Esophagus squamous epithelium (tissue), 5 donors: Measurements from ENCODE around the gene TTYH1. TPM values are rescaled to one million over a fixed set of nuclear protein-coding genes. Genes with fewer than 3 reads are reported as not detected.

Experiments
- DNase-seq: peaks from one replicate; lab custom pipeline; 2025; lab: John Stamatoyannopoulos, UW
- H3K27ac ChIP-seq, 4 donors: fragments of 200-600 bp; sonication (generic); one replicate each; pipeline ENCODE4 v1.5.1; 2016 to 2019; ENCODE audit warnings: mild to moderate bottlenecking in 1 of 4
- H3K27me3 ChIP-seq, 4 donors: fragments of 200-600 bp; sonication (generic); 1 replicate in 3 of 4; 2 replicates in 1 of 4; pipeline versions ENCODE4 v1.5.1 to v1.6.0; 2017 to 2021; ENCODE audit warnings: antibody characterized with exemption in 1 of 4
- H3K36me3 ChIP-seq, 3 donors: fragments of 200-600 bp; sonication (generic); one replicate each; pipeline ENCODE4 v1.5.1; 2016 to 2019
- H3K4me1 ChIP-seq, 3 donors: fragments of 200-600 bp; sonication (generic); one replicate each; pipeline ENCODE4 v1.5.1; 2017 to 2019
- H3K4me3 ChIP-seq, 4 donors: fragments of 200-600 bp; sonication (generic); 1 replicate in 3 of 4; 2 replicates in 1 of 4; pipeline ENCODE4 v1.5.1; 2016 to 2019; ENCODE audit warnings: mild to moderate bottlenecking in 2 of 4, moderate library complexity in 1 of 4
- H3K9me3 ChIP-seq, 3 donors: fragments of 200-600 bp; sonication (generic); one replicate each; pipeline ENCODE4 v1.5.1; 2016 to 2019
- POLR2A ChIP-seq, 4 donors: fragments of 450-650 bp; IDR thresholded peaks; one replicate each; pipeline ENCODE4 v1.6.1; 2017; ENCODE audit warnings: antibody characterized with exemption in 4 of 4, mild to moderate bottlenecking in 4 of 4, moderate library complexity in 3 of 4
- WGBS, 2 donors: methylation state at CpG; one replicate each; pipeline ENCODE4 v1.1.5; 2018; 5-methylcytosine and 5-hydroxymethylcytosine counted together
- intact Hi-C: fragments of 100-400 bp; cut with DNase I; formaldehyde crosslinking; loops from one replicate; pipeline ENCODE4 v1.15.0; 2022
- total RNA-seq, 4 donors: library from RNA; depleted of rRNA; stranded (reverse); fragments of >200 nt; gene quantifications; one replicate each; pipeline ENCODE4 v1.1.0, GENCODE V29; 2016
- TF ChIP-seq, protein P1 (sequence below), 6 experiments: fragments of 450-650 bp in 4 of 6; fragments of 200-600 bp in 2 of 6; sonication (generic) in 2 of 6; IDR thresholded peaks; one replicate each; pipeline ENCODE4 v1.5.1; 2016 to 2019; ENCODE audit warnings: antibody characterized with exemption in 6 of 6, mild to moderate bottlenecking in 4 of 6, moderate library complexity in 4 of 6
- donor health status: DM: yes; HTN: yes; CAD: no.

The TTYH1 gene
- total RNA-seq, 4 donors from 2014 or later, result 0.44 to 4.4 (median 2.0) TPM; not detected in 1

DNA sequence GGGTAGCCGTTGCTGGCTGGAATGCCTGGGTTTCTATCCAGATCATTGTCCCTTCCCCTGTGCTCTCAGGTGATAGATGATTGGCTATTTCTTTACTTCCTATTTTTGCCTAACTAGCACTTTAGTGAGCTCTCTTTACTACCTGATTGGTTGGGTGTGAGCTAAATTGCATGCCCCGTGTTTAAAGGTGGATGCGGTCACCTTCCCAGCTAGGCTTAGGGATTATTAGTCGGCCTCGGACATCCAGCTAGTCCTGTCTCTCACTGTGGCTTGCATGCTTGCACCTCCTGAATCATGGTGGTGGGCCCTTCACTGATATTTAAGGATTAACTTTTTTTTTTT is 10.1 kb downstream of the TTYH1 start:
- Histone ChIP-seq H3K4me1 (peaks cover 3 to 17% (median 4%) of the 10 kb centered on the region in 3 donors), H3K27ac (no peak overlapping the region), H3K9me3 (no peaks in the 10 kb centered on the region), H3K27me3 (peaks cover 3 to 92% (median 11%) of the 10 kb centered on the region in 4 donors), H3K36me3 (no peaks in the 10 kb centered on the region), H3K4me3 (no peak overlapping the region)
- TF ChIP-seq, protein P1, sequence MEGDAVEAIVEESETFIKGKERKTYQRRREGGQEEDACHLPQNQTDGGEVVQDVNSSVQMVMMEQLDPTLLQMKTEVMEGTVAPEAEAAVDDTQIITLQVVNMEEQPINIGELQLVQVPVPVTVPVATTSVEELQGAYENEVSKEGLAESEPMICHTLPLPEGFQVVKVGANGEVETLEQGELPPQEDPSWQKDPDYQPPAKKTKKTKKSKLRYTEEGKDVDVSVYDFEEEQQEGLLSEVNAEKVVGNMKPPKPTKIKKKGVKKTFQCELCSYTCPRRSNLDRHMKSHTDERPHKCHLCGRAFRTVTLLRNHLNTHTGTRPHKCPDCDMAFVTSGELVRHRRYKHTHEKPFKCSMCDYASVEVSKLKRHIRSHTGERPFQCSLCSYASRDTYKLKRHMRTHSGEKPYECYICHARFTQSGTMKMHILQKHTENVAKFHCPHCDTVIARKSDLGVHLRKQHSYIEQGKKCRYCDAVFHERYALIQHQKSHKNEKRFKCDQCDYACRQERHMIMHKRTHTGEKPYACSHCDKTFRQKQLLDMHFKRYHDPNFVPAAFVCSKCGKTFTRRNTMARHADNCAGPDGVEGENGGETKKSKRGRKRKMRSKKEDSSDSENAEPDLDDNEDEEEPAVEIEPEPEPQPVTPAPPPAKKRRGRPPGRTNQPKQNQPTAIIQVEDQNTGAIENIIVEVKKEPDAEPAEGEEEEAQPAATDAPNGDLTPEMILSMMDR (IDR thresholded peaks at IDR 0.05), result no peak
- no peak for TF ChIP-seq POLR2A (IDR thresholded peaks at IDR 0.05)
- WGBS, 2 donors, result 61 to 71% methylated on average over 5 of the region's 5 CpGs
- DNase-seq, result no peak
- intact Hi-C loops, result no loop called here

DNA sequence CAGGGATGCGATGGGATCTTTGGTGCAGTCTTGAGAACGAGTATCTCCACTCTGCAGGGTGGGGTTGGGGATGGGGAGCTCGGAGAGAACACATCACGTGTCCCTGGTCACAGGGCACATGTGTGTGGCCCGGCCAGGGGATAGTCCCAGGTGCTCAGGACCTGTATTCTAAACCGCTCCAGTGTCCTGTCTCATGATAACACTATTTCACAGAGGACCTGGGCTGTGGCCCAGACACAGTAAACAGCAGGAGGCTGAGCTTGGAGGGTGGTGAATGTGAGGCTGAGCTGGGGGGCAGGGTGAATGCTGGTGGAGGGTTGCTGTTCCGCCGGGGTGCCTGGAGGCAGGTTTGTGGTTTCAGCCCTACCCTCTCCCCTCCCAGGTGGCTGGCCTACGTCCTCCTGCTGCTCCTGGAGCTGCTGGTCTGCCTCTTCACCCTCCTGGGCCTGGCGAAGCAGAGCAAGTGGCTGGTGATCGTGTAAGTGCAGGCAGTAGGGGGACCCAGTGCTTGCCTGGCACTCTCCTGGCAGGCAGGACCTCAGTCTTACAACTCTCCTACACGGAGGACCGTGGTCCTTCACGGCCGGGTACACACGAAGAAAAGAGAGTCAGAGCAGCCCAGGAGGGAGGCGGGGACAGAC is 11.1 kb downstream of the TTYH1 start:
- Histone ChIP-seq H3K27ac (no peak overlapping the region), H3K36me3 (no peaks in the 10 kb centered on the region), H3K9me3 (no peaks in the 10 kb centered on the region), H3K27me3 (peaks cover 4 to 92% (median 14%) of the 10 kb centered on the region in 4 donors), H3K4me3 (no peak overlapping the region), H3K4me1 (peaks cover 12 to 20% (median 12%) of the 10 kb centered on the region in 3 donors)
- intact Hi-C loops, result no loop called here
- DNase-seq, result no peak
- 30 to 56% methylated on average over 2 to 10 of the region's 17 CpGs for WGBS, 2 donors
- no peak for TF ChIP-seq POLR2A (IDR thresholded peaks at IDR 0.05)
- TF ChIP-seq, protein P1 (IDR thresholded peaks at IDR 0.05), result no peak

DNA sequence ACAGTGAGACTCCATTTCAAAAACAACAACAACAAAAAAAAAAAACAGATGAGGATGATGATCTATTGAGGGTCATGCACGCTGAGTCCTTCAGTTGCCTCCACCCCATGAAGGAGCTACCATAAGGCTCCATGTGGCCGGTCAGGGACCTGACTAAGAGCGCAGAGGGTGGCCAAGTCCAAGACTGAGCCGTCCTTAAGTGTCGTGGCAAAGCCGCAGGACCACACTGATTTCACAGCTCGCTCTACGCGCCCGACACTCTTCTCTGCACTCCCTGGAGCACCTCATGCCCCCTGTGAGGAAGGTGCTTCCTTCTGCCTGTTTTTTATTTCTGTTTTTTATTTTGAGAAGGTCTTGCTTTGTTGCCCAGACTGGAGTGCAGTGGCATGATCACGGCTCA is 12.3 kb downstream of the TTYH1 start:
- Histone ChIP-seq H3K27ac (no peak overlapping the region), H3K36me3 (no peaks in the 10 kb centered on the region), H3K4me1 (peaks cover 12 to 29% (median 14%) of the 10 kb centered on the region in 3 donors), H3K9me3 (no peaks in the 10 kb centered on the region), H3K27me3 (peaks cover 4 to 92% (median 16%) of the 10 kb centered on the region in 4 donors), H3K4me3 (no peak overlapping the region)
- no peak for DNase-seq
- TF ChIP-seq POLR2A (IDR thresholded peaks at IDR 0.05), result no peak
- TF ChIP-seq, protein P1 (IDR thresholded peaks at IDR 0.05), result no peak
- WGBS, 2 donors, result 82% methylated on average over 9 to 11 of the region's 11 CpGs
- intact Hi-C loops, result no loop called here

DNA sequence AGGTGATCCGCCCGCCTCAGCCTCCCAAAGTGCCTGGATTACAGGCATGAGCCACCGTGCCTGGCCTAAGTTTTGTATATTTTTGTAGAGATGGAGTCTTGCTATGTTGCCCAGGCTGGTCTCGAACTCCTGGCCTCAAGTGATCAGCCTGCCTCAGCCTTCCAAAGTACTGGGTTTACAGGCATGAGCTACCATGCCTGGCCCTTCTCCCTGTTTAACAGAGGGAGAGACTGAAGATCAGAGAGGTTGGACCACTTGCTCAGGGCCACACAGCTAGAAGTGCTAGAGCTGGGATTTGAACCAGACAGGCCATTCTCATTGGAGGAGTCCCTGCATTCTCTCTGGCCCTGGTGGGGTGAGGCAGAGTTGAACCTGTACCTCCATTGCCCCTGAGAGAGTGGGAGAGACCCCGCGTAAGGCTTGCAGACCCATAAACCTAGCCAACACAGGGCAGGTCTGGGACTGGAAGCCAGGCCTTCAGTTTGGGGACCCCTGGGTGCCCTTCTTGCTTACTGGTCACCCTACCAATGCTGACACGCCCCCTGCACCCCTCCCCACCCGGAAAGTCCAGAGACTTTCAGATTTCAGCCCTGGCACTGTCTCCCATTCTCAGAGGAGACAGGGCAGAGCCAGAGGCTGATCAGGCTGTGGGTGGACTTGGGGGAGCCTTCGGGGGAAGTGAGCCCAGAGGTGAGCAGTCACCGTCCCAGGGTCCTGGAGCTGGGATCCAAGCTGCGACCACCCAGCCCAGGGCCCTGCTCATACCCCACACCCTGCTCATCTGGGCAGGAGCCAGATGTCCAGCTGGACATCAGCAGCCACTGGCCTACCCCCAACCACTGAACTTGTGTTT is 13.3 kb downstream of the TTYH1 start:
- H3K9me3 ChIP-seq, result no peaks in the 10 kb centered on the region
- peaks cover 12 to 33% (median 14%) of the 10 kb centered on the region in 3 donors for H3K4me1 ChIP-seq
- H3K27me3 ChIP-seq, result peaks cover 4 to 90% (median 16%) of the 10 kb centered on the region in 4 donors
- TF ChIP-seq, protein P1 (IDR thresholded peaks at IDR 0.05), result no peak
- no peak for TF ChIP-seq POLR2A (IDR thresholded peaks at IDR 0.05)
- intact Hi-C loops, result no loop called here
- no peak for DNase-seq
- no peak overlapping the region for H3K27ac ChIP-seq
- no peak overlapping the region for H3K4me3 ChIP-seq
- no peaks in the 10 kb centered on the region for H3K36me3 ChIP-seq
- 54 to 60% methylated on average over 4 to 5 of the region's 11 CpGs for WGBS, 2 donors

DNA sequence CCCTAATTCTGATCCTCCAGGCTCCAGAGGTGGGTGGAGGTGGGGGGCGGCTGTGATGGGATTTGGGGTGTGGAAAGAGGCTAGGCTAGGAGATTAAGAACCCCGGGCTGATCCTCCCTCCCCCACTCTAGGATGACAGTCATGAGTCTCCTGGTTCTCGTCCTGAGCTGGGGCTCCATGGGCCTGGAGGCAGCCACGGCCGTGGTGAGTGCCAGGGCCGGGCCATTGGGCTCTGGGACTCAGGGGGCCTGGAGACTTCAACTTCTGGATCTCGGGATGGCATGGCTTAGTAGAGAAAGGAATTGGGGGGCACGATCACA is 13.9 kb downstream of the TTYH1 start:
- Histone ChIP-seq H3K27me3 (peaks cover 4 to 84% (median 16%) of the 10 kb centered on the region in 4 donors), H3K27ac (no peak overlapping the region), H3K36me3 (no peaks in the 10 kb centered on the region), H3K9me3 (no peaks in the 10 kb centered on the region), H3K4me3 (no peak overlapping the region), H3K4me1 (peaks cover 12 to 33% (median 14%) of the 10 kb centered on the region in 3 donors)
- no peak for TF ChIP-seq POLR2A (IDR thresholded peaks at IDR 0.05)
- TF ChIP-seq, protein P1 (IDR thresholded peaks at IDR 0.05), result no peak
- 23 to 40% methylated on average over 3 to 5 of the region's 8 CpGs for WGBS, 2 donors
- intact Hi-C loops, result no loop called here
- no peak for DNase-seq
